ENCODE measurements around the gene YWHAQ.
"Not testable (repeated sequence)": the region's sequence is repeated elsewhere in the genome, so short reads cannot be mapped to it uniquely, and the experiment has no call there.

Gene YWHAQ

GRCh38 chr2:9617749-9618148, 13.0 kb downstream of the YWHAQ start:
- TF ChIP-seq CTCF (IDR thresholded peaks at IDR 0.05; ENCODE audit: control extremely low read depth, extremely low read depth, low read depth, missing control alignments): no peak
- ChIA-PET POLR2A (interaction anchor here (0.6 to 1.5 kb wide), 3 partner anchors 10 to 14 kb away, joined by 3 to 11 read pairs (median 4); partner anchors contain the start of gene YWHAQ), CTCF (interaction anchor here (1.0 to 2.2 kb wide), 3 partner anchors 8 to 16 kb away, joined by 4 to 6 read pairs (median 5); no protein-coding TSS in a partner anchor)
- no peak for DNase-seq (ENCODE audit: extremely low spot score)

- DNase-seq (ENCODE audit: extremely low spot score): no peak
- POLR2A ChIA-PET: interaction anchor here (0.6 to 1.5 kb wide), 2 partner anchors 13 to 1110 kb away, joined by 4 to 11 read pairs; partner anchors contain the start of gene YWHAQ
- TF ChIP-seq CTCF (IDR thresholded peaks at IDR 0.05; ENCODE audit: control extremely low read depth, extremely low read depth, low read depth, missing control alignments): no peak
- CTCF ChIA-PET: interaction anchor here (1.0 to 2.2 kb wide), 3 partner anchors 9 to 15 kb away, joined by 4 to 6 read pairs (median 5); no protein-coding TSS in a partner anchor
Measured at GRCh38 chr2:9617296-9617695, 13.5 kb downstream of the YWHAQ start.

- ChIA-PET CTCF (interaction anchor here (1.0 to 1.8 kb wide), 5 partner anchors 9 to 44 kb away, joined by 3 to 8 read pairs (median 3); no protein-coding TSS in a partner anchor), POLR2A (no interaction called here)
- no peak for TF ChIP-seq CTCF (IDR thresholded peaks at IDR 0.05; ENCODE audit: control extremely low read depth, extremely low read depth, low read depth, missing control alignments)
- no peak for DNase-seq (ENCODE audit: extremely low spot score)
Measured at GRCh38 chr2:9614562-9614961, 16.2 kb downstream of the YWHAQ start.

- ChIA-PET CTCF (interaction anchor here (1.8 kb wide), 1 partner anchor 11 kb away, joined by 8 read pairs; no protein-coding TSS in a partner anchor), POLR2A (interaction anchor here (0.8 kb wide), 1 partner anchor 11 kb away, joined by 3 read pairs; no protein-coding TSS in a partner anchor)
- DNase-seq (ENCODE audit: extremely low spot score): no peak
- no peak for TF ChIP-seq CTCF (IDR thresholded peaks at IDR 0.05; ENCODE audit: control extremely low read depth, extremely low read depth, low read depth, missing control alignments)
Measured at GRCh38 chr2:9613291-9613690, 17.5 kb downstream of the YWHAQ start.

- CTCF ChIA-PET: interaction anchor here (1.0 to 2.0 kb wide), 3 partner anchors 9 to 56 kb away, joined by 3 to 7 read pairs (median 4); partner anchors contain the start of gene ADAM17
- DNase-seq (ENCODE audit: extremely low spot score): not testable (repeated sequence)
- POLR2A ChIA-PET: interaction anchor here (0.6 kb wide), 1 partner anchor 61 kb away, joined by 3 read pairs; no protein-coding TSS in a partner anchor
Measured at GRCh38 chr2:9611549-9611912, 19.3 kb downstream of the YWHAQ start.

- ChIA-PET CTCF (interaction anchor here (1.0 to 2.0 kb wide), 3 partner anchors 9 to 56 kb away, joined by 3 to 7 read pairs (median 4); partner anchors contain the start of gene ADAM17), POLR2A (interaction anchor here (0.6 kb wide), 1 partner anchor 60 kb away, joined by 3 read pairs; no protein-coding TSS in a partner anchor)
- TF ChIP-seq CTCF (IDR thresholded peaks at IDR 0.05; ENCODE audit: control extremely low read depth, extremely low read depth, low read depth, missing control alignments): no peak
- DNase-seq (ENCODE audit: extremely low spot score): no peak
Measured at GRCh38 chr2:9610781-9611548, 19.8 kb downstream of the YWHAQ start.

- ChIA-PET CTCF (interaction anchor here (0.7 to 2.1 kb wide), 8 partner anchors 9 to 129 kb away, joined by 3 to 8 read pairs (median 4); partner anchors contain the start of gene ADAM17), POLR2A (interaction anchor here (1.8 kb wide), 1 partner anchor 23 kb away, joined by 6 read pairs; the partner anchor contains the start of gene YWHAQ)
- DNase-seq (ENCODE audit: extremely low spot score): not testable (repeated sequence)
Measured at GRCh38 chr2:9608491-9608890, 22.3 kb downstream of the YWHAQ start.

Data from GM10248 (cell line).